Measurements from ENCODE around the gene SLC3A2. TPM values are rescaled to one million over a fixed set of nuclear protein-coding genes. Genes with fewer than 3 reads are reported as not detected.

The SLC3A2 gene
- total RNA-seq, 1 donor from 2014 or later = 255 TPM

DNA sequence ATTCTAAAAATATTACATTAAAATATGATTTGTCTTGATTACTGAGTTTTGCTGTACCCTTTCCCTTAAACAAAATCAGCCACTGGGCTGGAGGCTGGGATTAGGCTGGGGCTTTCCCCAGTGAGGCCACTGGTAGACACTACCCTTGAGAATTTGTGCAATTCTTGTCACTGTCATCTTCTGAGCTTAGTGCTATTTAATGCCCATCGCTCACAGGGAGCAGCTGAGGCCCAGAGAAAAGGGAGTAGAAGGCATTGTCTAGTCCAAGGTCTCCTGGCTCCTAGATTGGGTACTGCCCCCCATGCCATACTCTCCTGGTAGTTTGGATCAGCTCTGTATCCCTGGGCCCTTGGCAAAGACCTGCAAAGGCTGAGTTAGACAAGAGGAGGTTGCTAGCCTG lies 33.7 kb downstream of the SLC3A2 start:
- Histone ChIP-seq H3K9me3 (no peaks in the 10 kb centered on the region), H3K4me1 (peaks cover 6% of the 10 kb centered on the region), H3K27me3 (no peaks in the 10 kb centered on the region), H3K4me3 (no peak overlapping the region), H3K27ac (no peak overlapping the region), H3K36me3 (no peaks in the 10 kb centered on the region)
- TF ChIP-seq, protein P1, sequence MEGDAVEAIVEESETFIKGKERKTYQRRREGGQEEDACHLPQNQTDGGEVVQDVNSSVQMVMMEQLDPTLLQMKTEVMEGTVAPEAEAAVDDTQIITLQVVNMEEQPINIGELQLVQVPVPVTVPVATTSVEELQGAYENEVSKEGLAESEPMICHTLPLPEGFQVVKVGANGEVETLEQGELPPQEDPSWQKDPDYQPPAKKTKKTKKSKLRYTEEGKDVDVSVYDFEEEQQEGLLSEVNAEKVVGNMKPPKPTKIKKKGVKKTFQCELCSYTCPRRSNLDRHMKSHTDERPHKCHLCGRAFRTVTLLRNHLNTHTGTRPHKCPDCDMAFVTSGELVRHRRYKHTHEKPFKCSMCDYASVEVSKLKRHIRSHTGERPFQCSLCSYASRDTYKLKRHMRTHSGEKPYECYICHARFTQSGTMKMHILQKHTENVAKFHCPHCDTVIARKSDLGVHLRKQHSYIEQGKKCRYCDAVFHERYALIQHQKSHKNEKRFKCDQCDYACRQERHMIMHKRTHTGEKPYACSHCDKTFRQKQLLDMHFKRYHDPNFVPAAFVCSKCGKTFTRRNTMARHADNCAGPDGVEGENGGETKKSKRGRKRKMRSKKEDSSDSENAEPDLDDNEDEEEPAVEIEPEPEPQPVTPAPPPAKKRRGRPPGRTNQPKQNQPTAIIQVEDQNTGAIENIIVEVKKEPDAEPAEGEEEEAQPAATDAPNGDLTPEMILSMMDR (IDR thresholded peaks at IDR 0.05) = no peak
- ATAC-seq (no peak), DNase-seq (no peak)
- intact Hi-C loops (cut with DNase I) = no loop called here

DNA sequence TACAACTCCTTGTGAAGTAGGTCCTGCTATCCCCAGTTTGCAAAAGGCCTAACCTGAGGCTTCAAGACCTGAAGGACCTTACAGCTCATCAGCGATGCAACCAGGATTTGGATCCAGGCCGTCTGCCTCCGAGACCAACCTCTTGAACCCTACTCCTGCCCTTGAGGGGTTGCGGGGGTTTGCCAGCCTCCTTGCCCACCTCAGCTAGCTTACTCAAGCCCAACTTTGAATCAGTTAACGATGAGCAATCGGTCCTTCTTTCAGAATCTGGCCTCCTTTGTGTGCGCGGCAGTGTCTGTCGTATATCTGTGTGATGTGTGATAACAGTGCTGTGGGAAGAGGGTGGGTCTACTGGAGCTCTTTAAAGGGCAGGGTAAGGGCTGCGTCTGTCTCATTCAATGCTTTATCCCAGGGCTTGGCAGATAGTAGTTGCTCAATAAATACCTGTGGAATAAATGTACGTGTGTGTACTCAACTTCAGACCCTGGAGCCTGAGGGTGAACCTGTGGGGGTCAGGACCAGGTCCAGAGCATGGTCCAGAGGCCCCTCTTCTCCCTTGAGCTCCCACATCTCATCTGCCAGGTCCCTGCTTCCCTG lies 37.3 kb downstream of the SLC3A2 start:
- no peak overlapping the region for H3K27ac ChIP-seq
- H3K9me3 ChIP-seq = no peaks in the 10 kb centered on the region
- intact Hi-C loops (cut with DNase I) = no loop called here
- H3K36me3 ChIP-seq = no peaks in the 10 kb centered on the region
- ATAC-seq (no peak), DNase-seq (no peak)
- H3K4me3 ChIP-seq = no peak overlapping the region
- TF ChIP-seq, protein P1 (IDR thresholded peaks at IDR 0.05) = no peak
- H3K27me3 ChIP-seq = peaks cover 24% of the 10 kb centered on the region
- peaks cover 8% of the 10 kb centered on the region for H3K4me1 ChIP-seq

DNA sequence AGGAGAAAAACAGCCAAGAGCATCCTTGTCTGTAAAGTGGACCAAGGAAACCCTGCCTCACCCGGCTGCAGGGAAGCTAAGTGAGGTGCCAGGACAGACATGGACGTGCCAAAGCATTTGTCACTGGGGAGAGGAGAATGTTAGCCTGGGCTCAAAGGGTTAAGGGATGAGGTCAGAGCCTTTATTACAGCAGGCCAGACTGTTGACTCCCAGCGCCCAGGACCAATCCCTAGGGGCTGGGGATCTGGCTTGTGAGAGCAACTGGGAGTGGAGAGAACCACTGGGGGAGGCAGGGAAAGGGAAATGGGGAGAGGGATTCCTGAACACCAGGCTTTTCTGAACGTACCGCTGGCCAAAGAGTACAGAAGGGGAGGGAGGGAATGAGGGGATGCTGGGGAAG lies 37.8 kb downstream of the SLC3A2 start:
- Histone ChIP-seq H3K27ac (no peak overlapping the region), H3K4me3 (no peak overlapping the region), H3K4me1 (peaks cover 11% of the 10 kb centered on the region), H3K9me3 (no peaks in the 10 kb centered on the region), H3K27me3 (peaks cover 29% of the 10 kb centered on the region), H3K36me3 (no peaks in the 10 kb centered on the region)
- intact Hi-C loops (cut with DNase I) = no loop called here
- DNase-seq (no peak), ATAC-seq (no peak)
- TF ChIP-seq, protein P1 (IDR thresholded peaks at IDR 0.05) = no peak

DNA sequence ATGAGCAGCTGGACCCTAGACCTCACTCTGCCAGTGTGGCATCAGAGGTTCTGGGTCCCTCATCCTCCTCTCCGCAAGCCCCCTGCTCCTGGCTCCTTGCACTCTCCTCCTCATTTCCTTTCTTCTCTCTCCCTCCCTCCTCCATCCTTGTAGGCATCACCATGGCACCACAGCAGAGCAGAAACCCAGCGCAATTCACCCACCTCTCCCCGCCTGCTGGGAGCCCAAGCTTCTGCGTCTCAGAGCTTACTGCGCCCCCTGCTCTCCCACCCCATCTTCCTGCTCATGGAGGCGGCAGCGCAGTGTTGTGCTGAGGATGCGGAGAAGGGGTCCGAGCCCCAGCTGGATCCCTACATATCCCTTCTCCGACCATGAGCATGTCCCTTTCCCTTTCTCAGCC lies 38.8 kb downstream of the SLC3A2 start:
- peaks cover 37% of the 10 kb centered on the region for H3K27me3 ChIP-seq
- no peak overlapping the region for H3K27ac ChIP-seq
- DNase-seq = no peak
- intact Hi-C loops (cut with DNase I) = no loop called here
- no peaks in the 10 kb centered on the region for H3K36me3 ChIP-seq
- H3K9me3 ChIP-seq = no peaks in the 10 kb centered on the region
- TF ChIP-seq, protein P1 (IDR thresholded peaks at IDR 0.05) = no peak
- H3K4me3 ChIP-seq = no peak overlapping the region
- ATAC-seq = no peak
- H3K4me1 ChIP-seq = peaks cover 16% of the 10 kb centered on the region

DNA sequence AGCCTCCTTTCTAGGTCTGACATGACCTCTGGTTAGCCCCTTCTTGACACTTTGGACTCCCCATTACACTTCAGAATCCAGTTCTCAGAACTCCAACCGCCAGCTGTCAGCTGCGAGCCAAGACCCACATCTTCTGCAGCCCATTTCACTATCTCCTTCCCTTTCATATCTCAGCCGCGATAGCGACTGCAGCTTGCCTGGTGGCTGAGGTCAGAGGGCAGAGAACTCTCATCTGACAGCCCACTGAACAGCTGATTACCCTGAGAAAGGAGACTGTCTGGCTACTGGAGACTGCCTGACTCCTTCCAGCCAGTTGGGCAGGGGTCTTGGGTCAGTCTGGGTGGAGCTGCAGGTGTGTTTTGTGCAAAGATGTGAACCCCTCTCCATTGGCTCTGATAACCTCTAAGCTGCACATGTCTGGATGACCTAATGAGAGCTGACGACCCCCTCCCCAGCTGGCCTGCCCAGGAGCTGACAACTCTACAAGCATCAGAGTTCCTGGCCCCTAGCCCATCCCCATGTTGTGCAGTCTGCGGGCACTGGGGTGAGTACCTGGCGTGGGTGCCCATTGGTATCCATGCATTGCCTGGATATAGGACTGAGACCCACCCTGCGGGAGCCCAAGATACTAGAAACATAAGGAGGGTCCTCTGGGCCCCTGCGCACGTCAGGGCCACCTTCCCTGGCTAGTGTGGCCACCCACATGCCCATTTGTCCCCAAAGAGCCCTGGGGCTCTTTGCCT lies 39.4 kb downstream of the SLC3A2 start:
- TF ChIP-seq, protein P1 (IDR thresholded peaks at IDR 0.05) = no peak
- peak overlapping the region; percentile 17 for H3K27ac ChIP-seq
- no peaks in the 10 kb centered on the region for H3K9me3 ChIP-seq
- DNase-seq (no peak), ATAC-seq (no peak)
- peak overlapping the region; percentile 14 for H3K4me3 ChIP-seq
- H3K36me3 ChIP-seq = no peaks in the 10 kb centered on the region
- intact Hi-C loops (cut with DNase I) = no loop called here
- peaks cover 16% of the 10 kb centered on the region for H3K4me1 ChIP-seq
- peaks cover 43% of the 10 kb centered on the region for H3K27me3 ChIP-seq

Data from upper lobe of right lung (tissue), 1 donor.